Epithelial cell of proximal tubule (primary cell): ENCODE data around the gene AFF1. TPM values are rescaled to one million over a fixed set of nuclear protein-coding genes. Genes with fewer than 3 reads are reported as not detected.

Experiments used
- DNase-seq: peaks from one replicate; pipeline ENCODE4 v3.0.0-alpha.2; 2011; ENCODE audit warnings: low read depth
- H3K4me3 ChIP-seq: 2 replicates; pipeline ENCODE4 v1.5.1; 2011; ENCODE audit warnings: low read depth, mild to moderate bottlenecking, low read length
- CTCF ChIP-seq: conservative IDR thresholded peaks from 2 replicates; pipeline ENCODE4 v1.5.1; 2012; ENCODE audit warnings: low read depth, mild to moderate bottlenecking, low read length
- total RNA-seq: library from RNA; depleted of rRNA; stranded (reverse); fragments of >200 nt; gene quantifications from 2 replicates; pipeline ENCODE4 v1.2.3, GENCODE V29; 2015

AFF1 gene
- total RNA-seq, 1 donor from 2014 or later: 12.5 TPM

- no peak for DNase-seq
- TF ChIP-seq CTCF: no peak
These were observed 90.3 kb downstream of the AFF1 start for GRCh38 chr4:87025023-87025613.

GRCh38 chr4:87025614-87026041 lies 90.8 kb downstream of the AFF1 start:
- TF ChIP-seq CTCF: no peak
- no peak overlapping the region for H3K4me3 ChIP-seq
- no peak for DNase-seq

More at GRCh38 chr4:87025023-87025613, 90.3 kb downstream of the AFF1 start:
- no peak overlapping the region for H3K4me3 ChIP-seq

GRCh38 chr4:87026800-87027495 lies 92.1 kb downstream of the AFF1 start:
- DNase-seq: no peak
- TF ChIP-seq CTCF: no peak
- no peak overlapping the region for H3K4me3 ChIP-seq

GRCh38 chr4:87029356-87029755 lies 94.5 kb downstream of the AFF1 start:
- no peak for DNase-seq
- no peak overlapping the region for H3K4me3 ChIP-seq
- no peak for TF ChIP-seq CTCF

GRCh38 chr4:87030124-87030523 lies 95.3 kb downstream of the AFF1 start:
- no peak overlapping the region for H3K4me3 ChIP-seq
- DNase-seq: no peak
- no peak for TF ChIP-seq CTCF

- H3K4me3 ChIP-seq: no peak overlapping the region
- no peak for TF ChIP-seq CTCF
- DNase-seq: no peak
These were observed 96.1 kb downstream of the AFF1 start for GRCh38 chr4:87030755-87031441.
